GM19463 (cell line): ENCODE measurements around the gene UBXN11.
"Not testable (repeated sequence)": the region's sequence is repeated elsewhere in the genome, so short reads cannot be mapped to it uniquely, and the experiment has no call there.

ENCODE experiments used
- ATAC-seq: cut with Tn5 transposase; IDR thresholded peaks from one replicate; pipeline ENCODE4 v1.9.1; 2021; ENCODE audit warnings: mild to moderate bottlenecking, moderate library complexity; ENCODE audit not compliant: unreplicated experiment

The UBXN11 gene

GRCh38 chr1:26307363-26307781 lies 936 bp upstream of the UBXN11 start:
- ATAC-seq: no peak

- no peak for ATAC-seq
Measured at GRCh38 chr1:26305667-26306289, 658 bp downstream of the UBXN11 start.

GRCh38 chr1:26302733-26303405 lies 3.6 kb downstream of the UBXN11 start:
- ATAC-seq: no peak

- ATAC-seq: no peak
Measured at GRCh38 chr1:26300578-26301275, 5.7 kb downstream of the UBXN11 start.

GRCh38 chr1:26297791-26298124 lies 8.7 kb downstream of the UBXN11 start:
- ATAC-seq: no peak

- no peak for ATAC-seq
Measured at GRCh38 chr1:26297057-26297790, 9.2 kb downstream of the UBXN11 start.

GRCh38 chr1:26296340-26297056 lies 9.9 kb downstream of the UBXN11 start:
- no peak for ATAC-seq

- ATAC-seq: no peak
Measured at GRCh38 chr1:26295194-26296138, 11.0 kb downstream of the UBXN11 start.

GRCh38 chr1:26293911-26294463 lies 12.4 kb downstream of the UBXN11 start:
- no peak for ATAC-seq

- ATAC-seq: not testable (repeated sequence)
Measured at GRCh38 chr1:26292735-26293134, 13.7 kb downstream of the UBXN11 start.

GRCh38 chr1:26291939-26292338 lies 14.5 kb downstream of the UBXN11 start:
- no peak for ATAC-seq

GRCh38 chr1:26291433-26291832 lies 15.0 kb downstream of the UBXN11 start:
- no peak for ATAC-seq

GRCh38 chr1:26290882-26291261 lies 15.6 kb downstream of the UBXN11 start:
- no peak for ATAC-seq

GRCh38 chr1:26290122-26290881 lies 16.1 kb downstream of the UBXN11 start:
- no peak for ATAC-seq

GRCh38 chr1:26289158-26290059 lies 17.0 kb downstream of the UBXN11 start:
- ATAC-seq: peak; percentile 35

GRCh38 chr1:26288311-26288941 lies 18.0 kb downstream of the UBXN11 start:
- ATAC-seq: no peak

GRCh38 chr1:26287811-26288210 lies 18.6 kb downstream of the UBXN11 start:
- ATAC-seq: no peak
